ENCODE measurements around the gene CADM1.

Gene CADM1

DNA sequence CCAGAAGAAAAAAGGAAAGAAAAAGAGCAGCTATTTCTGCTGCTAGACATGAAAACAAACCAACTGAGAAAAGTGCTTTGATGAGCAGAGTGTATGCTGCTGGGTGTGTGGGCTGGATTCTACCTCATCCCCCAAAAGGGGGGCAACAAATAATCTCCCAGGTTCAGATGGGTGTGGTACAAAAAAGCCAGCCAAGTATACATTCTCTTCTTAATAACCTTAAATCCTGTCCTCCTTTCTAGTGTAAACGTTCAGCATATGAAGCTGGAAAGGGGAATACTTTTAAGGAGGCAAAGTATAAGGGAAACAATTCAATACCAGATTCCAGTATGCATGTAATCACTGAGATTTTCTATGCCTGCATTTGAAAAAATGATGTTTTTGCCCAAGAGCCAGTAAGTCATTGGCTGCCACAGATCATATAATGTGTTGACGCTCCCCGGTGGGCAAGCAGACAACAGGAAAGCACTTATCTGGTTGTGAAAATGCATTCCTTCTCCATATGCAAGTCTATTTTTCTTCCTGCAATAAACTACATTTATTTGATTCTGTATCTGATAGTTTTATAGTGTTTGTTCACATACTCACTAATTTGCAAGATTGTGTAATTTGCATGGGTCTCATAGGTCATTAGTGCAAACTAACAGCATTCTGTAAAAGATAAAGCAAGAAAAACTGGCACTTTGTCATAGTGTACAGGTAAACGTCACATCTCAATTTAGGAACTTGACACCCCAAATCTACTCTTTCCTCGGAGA lies 201.1 kb downstream of the CADM1 start:
- Mint-ChIP-seq H3K9me3 (no peaks in the 10 kb centered on the region), H3K4me1 (ENCODE audit: low read depth) (no peaks in the 10 kb centered on the region), H3K27ac (no peak overlapping the region), H3K27me3 (no peaks in the 10 kb centered on the region), H3K36me3 (ENCODE audit: low read depth) (no peaks in the 10 kb centered on the region), H3K4me3 (no peak overlapping the region)
- intact Hi-C loops (cut with micrococcal nuclease): no loop called here

DNA sequence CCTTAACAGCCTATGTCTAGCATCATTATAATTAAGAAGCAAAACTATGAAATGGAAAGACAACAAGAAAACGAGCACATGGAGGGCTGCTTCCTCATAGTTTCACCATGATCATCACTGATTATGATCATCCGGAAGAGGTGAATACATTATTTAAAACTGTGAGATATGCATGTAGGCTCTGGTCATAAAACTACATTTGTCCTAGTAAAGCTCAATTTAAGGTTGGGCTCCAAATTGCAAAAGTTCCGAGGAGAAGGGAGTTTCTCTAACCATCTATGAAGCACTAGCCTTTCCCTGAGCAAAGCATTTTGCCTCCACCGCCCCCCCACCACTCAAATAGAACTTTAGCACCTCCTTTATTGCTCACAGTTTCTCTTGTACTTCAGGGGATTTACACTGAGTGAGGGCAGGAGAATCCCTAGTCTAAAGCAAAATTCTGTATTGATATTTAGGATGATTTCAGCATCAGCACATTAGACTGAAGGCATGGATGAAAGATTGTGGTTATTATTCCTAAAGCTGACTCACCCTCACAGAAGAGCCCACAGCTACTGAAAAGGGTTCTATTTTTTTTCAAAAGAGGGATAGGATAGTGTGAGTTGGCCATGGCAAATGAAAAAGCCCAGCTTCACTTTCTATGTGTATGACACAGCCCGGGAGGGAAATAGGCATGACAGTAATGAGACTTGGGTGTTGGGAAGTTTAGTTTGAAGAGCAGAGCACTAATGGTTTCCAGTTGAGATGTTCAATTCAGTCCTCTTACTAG lies 203.4 kb downstream of the CADM1 start:
- no peaks in the 10 kb centered on the region for H3K4me1 Mint-ChIP-seq (ENCODE audit: low read depth)
- intact Hi-C loops (cut with micrococcal nuclease): no loop called here
- H3K36me3 Mint-ChIP-seq (ENCODE audit: low read depth): no peaks in the 10 kb centered on the region
- no peaks in the 10 kb centered on the region for H3K27me3 Mint-ChIP-seq
- no peak overlapping the region for H3K27ac Mint-ChIP-seq
- H3K9me3 Mint-ChIP-seq: no peaks in the 10 kb centered on the region
- H3K4me3 Mint-ChIP-seq: no peak overlapping the region

DNA sequence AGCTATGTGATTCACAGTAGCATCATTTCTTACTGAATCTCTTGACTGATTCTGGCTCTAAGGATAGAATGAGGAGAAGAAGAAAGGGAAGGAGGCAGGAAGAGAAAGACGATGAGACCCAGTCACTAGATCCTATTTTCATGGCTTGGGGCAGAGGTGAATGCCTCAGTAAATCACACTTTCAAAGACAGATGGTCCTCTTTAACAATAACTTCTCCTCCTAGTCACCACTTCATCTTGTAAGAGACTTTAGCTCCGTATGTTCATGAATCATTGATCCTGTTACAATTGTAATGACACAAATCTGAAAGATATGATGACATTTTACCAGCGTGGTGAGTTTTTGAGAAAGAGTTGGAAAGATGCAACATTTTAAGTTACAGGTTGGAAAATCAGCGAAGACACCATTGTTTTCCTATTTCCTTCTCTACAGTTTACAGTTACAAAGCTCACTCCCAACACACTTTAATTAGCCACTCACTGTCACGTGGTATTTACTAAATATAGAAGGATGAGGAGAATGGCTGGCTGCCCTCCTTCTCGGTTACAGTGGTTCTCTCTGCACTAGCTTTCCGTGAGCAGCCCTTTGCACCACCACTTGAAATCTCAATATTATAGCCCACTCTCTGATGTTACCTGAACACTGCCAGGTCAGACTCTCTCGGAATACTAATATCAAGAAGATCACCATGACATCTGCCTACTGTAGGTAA lies 205.8 kb downstream of the CADM1 start:
- Mint-ChIP-seq H3K27me3 (no peaks in the 10 kb centered on the region), H3K4me3 (no peak overlapping the region), H3K36me3 (ENCODE audit: low read depth) (no peaks in the 10 kb centered on the region), H3K27ac (no peak overlapping the region), H3K9me3 (no peaks in the 10 kb centered on the region), H3K4me1 (ENCODE audit: low read depth) (no peaks in the 10 kb centered on the region)
- intact Hi-C loops (cut with micrococcal nuclease): no loop called here

DNA sequence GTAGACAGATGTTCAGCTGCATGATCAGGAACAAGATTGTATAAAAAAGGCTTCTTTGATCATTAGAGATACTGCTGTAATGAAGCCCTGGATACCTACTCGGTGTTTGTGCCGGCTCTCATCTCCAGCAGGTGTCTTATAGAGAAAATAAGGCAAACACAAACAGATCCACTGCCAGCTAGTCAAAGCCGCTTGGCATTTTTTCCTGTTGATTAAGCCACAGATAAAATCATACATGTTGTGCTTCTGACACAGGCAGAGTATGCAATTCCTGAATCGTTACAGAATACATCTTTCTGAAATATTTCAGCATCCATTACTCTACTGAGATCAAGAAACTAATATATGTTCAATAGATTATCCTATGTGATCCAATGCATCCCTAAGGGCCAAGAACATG lies 206.9 kb downstream of the CADM1 start:
- no peaks in the 10 kb centered on the region for H3K4me1 Mint-ChIP-seq (ENCODE audit: low read depth)
- H3K27me3 Mint-ChIP-seq: no peaks in the 10 kb centered on the region
- no peaks in the 10 kb centered on the region for H3K36me3 Mint-ChIP-seq (ENCODE audit: low read depth)
- no peaks in the 10 kb centered on the region for H3K9me3 Mint-ChIP-seq
- no peak overlapping the region for H3K27ac Mint-ChIP-seq
- H3K4me3 Mint-ChIP-seq: no peak overlapping the region
- intact Hi-C loops (cut with micrococcal nuclease): no loop called here

DNA sequence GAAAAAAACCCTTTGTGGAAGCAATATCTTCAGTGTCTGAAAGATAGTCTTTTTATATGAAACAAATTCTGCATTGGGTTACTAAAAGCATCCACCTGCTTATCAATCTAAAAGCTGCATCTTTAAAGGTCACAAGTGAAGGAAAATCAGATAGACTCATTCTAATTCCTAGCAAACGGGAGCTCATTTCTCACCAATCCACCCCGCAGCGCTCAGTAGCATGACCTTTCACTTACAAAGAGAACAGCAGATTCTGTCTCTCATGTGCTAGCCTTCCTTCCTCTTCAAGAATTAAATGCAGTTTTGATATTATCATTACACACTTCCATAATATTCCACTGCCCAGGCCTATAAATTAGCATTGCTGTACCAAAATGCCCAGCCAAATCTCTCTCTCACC lies 212.9 kb downstream of the CADM1 start:
- Mint-ChIP-seq H3K9me3 (no peaks in the 10 kb centered on the region), H3K27ac (no peak overlapping the region), H3K4me3 (no peak overlapping the region), H3K4me1 (ENCODE audit: low read depth) (no peaks in the 10 kb centered on the region), H3K36me3 (ENCODE audit: low read depth) (no peaks in the 10 kb centered on the region), H3K27me3 (no peaks in the 10 kb centered on the region)
- intact Hi-C loops (cut with micrococcal nuclease): no loop called here

DNA sequence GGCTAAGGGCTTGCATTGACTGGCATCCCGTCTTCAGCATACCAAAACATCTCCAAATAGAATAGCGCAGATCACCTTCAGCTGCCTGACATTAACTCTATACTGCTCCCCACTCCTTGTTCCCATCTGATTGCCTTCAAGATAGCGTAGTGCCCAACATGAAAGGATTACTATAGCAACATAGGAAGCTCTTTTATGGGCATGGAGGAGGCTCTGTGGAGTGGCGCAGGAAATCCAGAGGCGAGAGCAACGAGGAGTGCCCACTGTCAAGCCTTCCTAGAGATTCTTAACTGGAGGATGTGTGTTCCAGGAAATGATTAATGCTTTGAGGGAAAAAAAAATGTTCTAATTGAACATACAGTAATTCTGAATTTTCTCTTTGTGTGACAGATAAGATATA lies 213.3 kb downstream of the CADM1 start:
- intact Hi-C loops (cut with micrococcal nuclease): no loop called here
- Mint-ChIP-seq H3K27me3 (no peaks in the 10 kb centered on the region), H3K36me3 (ENCODE audit: low read depth) (no peaks in the 10 kb centered on the region), H3K4me1 (ENCODE audit: low read depth) (no peaks in the 10 kb centered on the region), H3K4me3 (no peak overlapping the region), H3K9me3 (no peaks in the 10 kb centered on the region), H3K27ac (no peak overlapping the region)

DNA sequence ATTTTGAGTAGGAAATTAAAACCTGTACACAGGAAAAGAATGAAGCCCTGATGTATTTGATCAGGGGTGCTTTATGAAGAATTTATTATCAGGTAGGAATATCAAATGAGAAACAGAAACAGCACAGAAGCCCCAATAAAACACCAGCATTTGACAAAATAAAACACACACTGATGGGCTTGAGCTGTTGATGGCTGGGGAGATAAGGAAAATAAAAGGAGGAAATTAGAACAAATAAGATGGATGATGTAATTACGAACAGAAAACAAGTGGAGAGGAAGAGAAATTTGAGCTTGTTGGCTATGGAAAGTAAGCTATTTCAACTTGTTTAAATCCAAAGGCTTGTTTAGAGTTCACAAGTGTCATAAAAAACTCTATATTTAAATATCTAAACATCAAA lies 213.7 kb downstream of the CADM1 start:
- intact Hi-C loops (cut with micrococcal nuclease): no loop called here
- Mint-ChIP-seq H3K4me3 (no peak overlapping the region), H3K9me3 (no peaks in the 10 kb centered on the region), H3K27ac (no peak overlapping the region), H3K36me3 (ENCODE audit: low read depth) (no peaks in the 10 kb centered on the region), H3K4me1 (ENCODE audit: low read depth) (no peaks in the 10 kb centered on the region), H3K27me3 (no peaks in the 10 kb centered on the region)

DNA sequence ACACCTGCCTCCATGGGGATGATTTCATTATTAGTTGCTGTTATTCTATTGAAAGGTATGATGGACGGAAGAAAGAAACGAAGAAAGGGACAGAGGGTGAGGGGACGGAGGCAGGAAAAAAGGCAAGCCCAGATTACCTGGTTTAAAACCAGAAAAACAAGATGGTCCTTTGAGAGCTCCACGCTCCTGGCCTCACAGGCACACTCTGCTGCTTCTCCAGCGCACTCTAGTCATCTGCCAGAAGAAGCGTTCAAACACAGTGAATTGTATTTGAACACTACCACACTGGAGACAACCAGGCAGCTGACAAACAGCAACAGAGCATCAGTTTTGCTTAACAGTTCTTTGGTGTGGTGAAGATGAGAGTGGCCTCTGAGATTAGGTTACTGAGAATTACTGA lies 216.9 kb downstream of the CADM1 start:
- no peaks in the 10 kb centered on the region for H3K27me3 Mint-ChIP-seq
- no peak overlapping the region for H3K4me3 Mint-ChIP-seq
- intact Hi-C loops (cut with micrococcal nuclease): no loop called here
- H3K4me1 Mint-ChIP-seq (ENCODE audit: low read depth): no peaks in the 10 kb centered on the region
- H3K36me3 Mint-ChIP-seq (ENCODE audit: low read depth): no peaks in the 10 kb centered on the region
- H3K27ac Mint-ChIP-seq: no peak overlapping the region
- no peaks in the 10 kb centered on the region for H3K9me3 Mint-ChIP-seq

DNA sequence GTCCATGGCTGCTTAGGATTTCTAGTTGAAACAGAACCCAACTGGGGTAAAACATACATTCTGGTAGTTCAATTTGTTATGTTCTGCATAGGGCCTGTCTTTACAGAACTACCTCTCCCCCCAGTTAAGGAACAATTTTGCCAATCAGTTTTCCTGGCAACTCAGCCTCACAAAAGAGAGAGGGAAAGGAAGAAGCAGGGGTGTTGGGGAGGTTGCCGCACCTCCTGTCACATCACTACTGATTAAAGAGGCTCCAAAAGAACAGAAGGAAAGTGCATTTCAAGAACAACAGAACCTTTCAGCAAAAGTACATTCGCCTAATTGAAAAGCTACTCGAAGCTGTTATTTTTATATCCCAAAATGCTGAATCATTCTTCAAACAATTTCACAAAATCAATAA lies 217.6 kb downstream of the CADM1 start:
- Mint-ChIP-seq H3K4me3 (no peak overlapping the region), H3K27me3 (no peaks in the 10 kb centered on the region), H3K4me1 (ENCODE audit: low read depth) (no peaks in the 10 kb centered on the region), H3K36me3 (ENCODE audit: low read depth) (no peaks in the 10 kb centered on the region), H3K27ac (no peak overlapping the region), H3K9me3 (no peaks in the 10 kb centered on the region)
- intact Hi-C loops (cut with micrococcal nuclease): no loop called here

DNA sequence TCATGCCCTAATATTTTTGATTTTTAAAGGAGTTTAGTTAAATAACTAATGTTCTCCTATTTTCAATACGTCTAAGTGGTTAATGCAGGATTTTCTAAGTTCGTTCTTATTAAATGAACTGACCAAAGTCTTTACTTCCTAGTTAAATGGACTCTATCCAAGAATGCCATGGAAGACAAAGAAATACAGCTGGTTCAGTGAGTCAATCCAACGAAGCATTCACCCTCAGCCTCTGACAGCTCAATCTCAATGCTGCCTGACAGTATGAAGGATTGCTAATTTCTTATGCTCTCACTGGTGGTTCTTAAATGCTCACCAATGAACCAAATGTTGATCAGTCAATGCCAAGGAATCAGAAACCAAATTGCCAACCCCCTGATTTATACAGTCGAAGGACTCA lies 219.4 kb downstream of the CADM1 start:
- Mint-ChIP-seq H3K9me3 (no peaks in the 10 kb centered on the region), H3K27ac (no peak overlapping the region), H3K4me3 (no peak overlapping the region), H3K4me1 (ENCODE audit: low read depth) (no peaks in the 10 kb centered on the region), H3K36me3 (ENCODE audit: low read depth) (no peaks in the 10 kb centered on the region), H3K27me3 (no peaks in the 10 kb centered on the region)
- intact Hi-C loops (cut with micrococcal nuclease): no loop called here

DNA sequence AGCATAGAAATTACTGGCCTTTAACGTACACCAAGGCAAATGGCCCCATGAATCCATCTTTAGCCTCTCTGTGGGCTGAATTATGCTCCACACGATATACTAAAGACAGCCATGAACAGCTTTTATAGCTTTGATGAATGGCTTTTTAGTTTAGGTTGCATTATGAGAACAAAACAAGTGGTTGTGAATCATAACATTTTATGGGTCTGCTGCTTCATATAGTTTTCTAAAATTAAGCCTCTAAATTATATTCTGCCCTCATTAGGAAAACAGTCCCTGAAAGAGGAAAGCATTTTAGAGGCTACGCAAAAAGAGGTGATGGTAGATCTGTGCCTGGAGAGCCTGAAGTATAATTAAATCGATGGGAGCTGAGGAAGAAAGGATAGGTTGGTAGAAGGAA lies 221.3 kb downstream of the CADM1 start:
- H3K9me3 Mint-ChIP-seq: no peaks in the 10 kb centered on the region
- H3K4me3 Mint-ChIP-seq: no peak overlapping the region
- no peaks in the 10 kb centered on the region for H3K27me3 Mint-ChIP-seq
- H3K36me3 Mint-ChIP-seq (ENCODE audit: low read depth): no peaks in the 10 kb centered on the region
- H3K4me1 Mint-ChIP-seq (ENCODE audit: low read depth): no peaks in the 10 kb centered on the region
- no peak overlapping the region for H3K27ac Mint-ChIP-seq
- intact Hi-C loops (cut with micrococcal nuclease): no loop called here

DNA sequence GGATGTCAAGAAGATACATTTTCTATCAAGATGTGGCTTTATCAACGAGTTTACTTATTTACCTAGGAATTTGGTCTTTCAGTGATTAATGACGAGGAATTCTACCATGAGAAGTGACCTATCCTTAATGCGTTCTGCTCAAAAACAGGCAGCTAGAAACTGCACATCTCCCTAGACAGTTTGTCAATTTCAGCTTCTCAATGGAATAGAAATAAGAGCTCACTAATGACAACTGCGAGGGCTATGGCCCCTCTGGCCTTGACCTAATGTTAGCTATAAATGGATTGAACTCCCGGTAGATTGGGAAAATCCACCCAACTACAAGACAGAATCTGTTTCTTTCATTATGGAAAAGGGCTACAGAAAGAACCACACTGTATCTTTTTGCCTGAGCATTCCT lies 223.4 kb downstream of the CADM1 start:
- intact Hi-C loops (cut with micrococcal nuclease): no loop called here
- H3K9me3 Mint-ChIP-seq: no peaks in the 10 kb centered on the region
- no peak overlapping the region for H3K27ac Mint-ChIP-seq
- H3K36me3 Mint-ChIP-seq (ENCODE audit: low read depth): no peaks in the 10 kb centered on the region
- H3K4me1 Mint-ChIP-seq (ENCODE audit: low read depth): no peaks in the 10 kb centered on the region
- H3K27me3 Mint-ChIP-seq: no peaks in the 10 kb centered on the region
- H3K4me3 Mint-ChIP-seq: no peak overlapping the region

DNA sequence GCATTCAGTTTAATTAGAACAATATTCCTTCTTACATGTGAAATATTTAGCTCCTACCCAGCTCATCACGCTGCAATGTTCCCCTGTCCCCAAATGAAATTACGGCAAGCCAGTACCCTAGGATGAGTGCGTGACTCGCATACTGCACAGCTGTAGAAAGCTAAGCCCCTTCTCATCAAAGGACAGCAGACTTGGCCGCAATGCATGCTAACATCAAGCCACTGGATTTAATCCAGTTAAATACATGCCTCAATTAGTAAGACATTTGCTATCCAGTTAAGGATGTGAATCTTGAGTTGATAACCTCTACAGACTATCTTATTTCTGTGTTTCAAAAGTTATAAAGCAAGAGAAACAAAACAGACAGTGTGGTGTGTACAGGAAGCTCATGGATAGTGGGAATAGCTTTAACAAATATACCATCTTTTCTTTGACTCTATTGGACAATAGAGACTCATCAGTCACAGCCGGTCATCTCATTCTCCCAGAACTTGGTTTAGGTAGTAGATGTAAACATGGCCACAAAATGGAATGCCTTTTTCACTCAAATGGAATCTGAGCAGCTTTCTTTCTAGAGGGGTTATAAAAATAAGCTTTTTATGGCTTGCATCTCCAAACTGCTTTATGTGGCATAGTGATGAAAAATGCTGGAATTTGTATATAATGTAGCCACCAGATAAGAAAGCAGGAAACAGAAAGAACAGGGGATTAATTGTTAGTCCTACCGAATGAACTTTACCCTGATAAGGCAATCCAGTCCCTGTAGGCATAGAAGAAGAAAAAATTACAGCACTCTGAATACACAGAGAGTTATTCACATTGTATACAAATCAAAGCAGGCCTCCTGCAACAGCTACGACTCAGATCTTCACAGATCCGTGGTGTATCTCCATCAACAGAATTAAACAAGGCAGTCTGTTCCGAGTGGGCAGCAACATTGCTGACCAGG lies 224.1 kb downstream of the CADM1 start:
- intact Hi-C loops (cut with micrococcal nuclease): no loop called here
- no peaks in the 10 kb centered on the region for H3K9me3 Mint-ChIP-seq
- no peaks in the 10 kb centered on the region for H3K27me3 Mint-ChIP-seq
- no peak overlapping the region for H3K4me3 Mint-ChIP-seq
- H3K36me3 Mint-ChIP-seq (ENCODE audit: low read depth): no peaks in the 10 kb centered on the region
- H3K27ac Mint-ChIP-seq: no peak overlapping the region
- no peaks in the 10 kb centered on the region for H3K4me1 Mint-ChIP-seq (ENCODE audit: low read depth)

Measured in dendritic cell treated with granulocyte-macrophage colony-stimulating factor and Interleukin-4, amounts not matched to agents 40 ng/mL and 50 ng/mL, for 4 days (primary cell).